CD14-positive monocyte (primary cell): ENCODE measurements around the gene SLC22A23. TPM values are rescaled to one million over a fixed set of nuclear protein-coding genes. Genes with fewer than 3 reads are reported as not detected.
"Not testable (repeated sequence)": the region's sequence is repeated elsewhere in the genome, so short reads cannot be mapped to it uniquely, and the experiment has no call there.

Source experiments
- DNase-seq, 3 donors: peaks; one replicate each; pipeline ENCODE4 v3.0.0-alpha.2; 2011 to 2022
- H2AFZ ChIP-seq: 2 replicates; pipeline ENCODE4 v1.6.0; 2012; ENCODE audit warnings: mild to moderate bottlenecking, low read depth, low read length, inconsistent platforms; ENCODE audit not compliant: insufficient read depth, poor library complexity, severe bottlenecking
- H3K27ac ChIP-seq, 2 donors: 1 replicate in 1 of 2; 2 replicates in 1 of 2; pipeline ENCODE4 v1.5.1; 2012 to 2013; ENCODE audit warnings: low read length in 2 of 2, control low read depth in 1 of 2, inconsistent platforms in 1 of 2, low read depth in 1 of 2, mild to moderate bottlenecking in 1 of 2
- H3K27me3 ChIP-seq, 2 donors: one replicate each; pipeline versions ENCODE4 v1.6.0 to v1.6.1; 2011 to 2013; ENCODE audit warnings: low read length in 2 of 2; ENCODE audit not compliant: control insufficient read depth in 2 of 2, insufficient read depth in 2 of 2
- H3K36me3 ChIP-seq, 2 donors: replicated peaks in 1 of 2; 1 replicate in 1 of 2; 2 replicates in 1 of 2; pipeline versions ENCODE4 v1.5.1 to v1.6.1; 2012 to 2013; ENCODE audit warnings: low read length in 2 of 2, control low read depth in 1 of 2, inconsistent platforms in 1 of 2, mild to moderate bottlenecking in 1 of 2; ENCODE audit not compliant: insufficient read depth in 2 of 2, control insufficient read depth in 1 of 2
- H3K4me1 ChIP-seq, 2 donors: 1 replicate in 1 of 2; 2 replicates in 1 of 2; pipeline versions ENCODE4 v1.5.1 to v1.6.1; 2012 to 2013; ENCODE audit warnings: low read length in 2 of 2, control low read depth in 1 of 2, inconsistent platforms in 1 of 2, mild to moderate bottlenecking in 1 of 2, moderate library complexity in 1 of 2; ENCODE audit not compliant: insufficient read depth in 2 of 2, control insufficient read depth in 1 of 2
- H3K4me2 ChIP-seq: replicated peaks from 2 replicates; pipeline ENCODE3; 2012; ENCODE audit warnings: low read length, moderate library complexity, mild to moderate bottlenecking; ENCODE audit not compliant: poor library complexity, severe bottlenecking; ENCODE audit errors: extremely low read depth
- H3K4me3 ChIP-seq, 3 experiments: fragments of 200-600 bp in 1 of 3; sonication (generic) in 1 of 3; replicated peaks in 1 of 3; 1 replicate in 2 of 3; 2 replicates in 1 of 3; pipeline ENCODE4 v1.5.1; 2011 to 2013; ENCODE audit warnings: low read length in 3 of 3, mild to moderate bottlenecking in 3 of 3, control low read depth in 2 of 3, low read depth in 2 of 3, inconsistent platforms in 1 of 3, moderate library complexity in 1 of 3
- H3K79me2 ChIP-seq: 2 replicates; pipeline ENCODE4 v1.6.0; 2012; ENCODE audit warnings: mild to moderate bottlenecking, control low read depth, inconsistent platforms, low read length, moderate library complexity; ENCODE audit not compliant: insufficient read depth
- H3K9ac ChIP-seq: 2 replicates; pipeline ENCODE4 v1.6.0; 2017; ENCODE audit warnings: low read length, mild to moderate bottlenecking; ENCODE audit not compliant: insufficient read depth, poor library complexity, severe bottlenecking
- H3K9me3 ChIP-seq, 2 donors: replicated peaks in 1 of 2; 1 replicate in 1 of 2; 2 replicates in 1 of 2; pipeline versions ENCODE4 v1.5.1 to v1.6.1; 2012 to 2013; ENCODE audit warnings: low read length in 2 of 2, control low read depth in 1 of 2; ENCODE audit not compliant: control insufficient read depth in 1 of 2, insufficient read depth in 1 of 2
- H4K20me1 ChIP-seq: 2 replicates; pipeline ENCODE4 v1.6.0; 2012; ENCODE audit warnings: mild to moderate bottlenecking, low read length, control low read depth, moderate library complexity; ENCODE audit not compliant: insufficient read depth
- H3K27ac Mint-ChIP-seq, 7 donors: one replicate each; pipeline ENCODE4 v1.8.0; 2020; ENCODE audit warnings: mild to moderate bottlenecking in 7 of 7, mixed read lengths in 7 of 7, moderate library complexity in 6 of 7, inconsistent platforms in 2 of 7
- H3K27me3 Mint-ChIP-seq, 3 donors: one replicate each; pipeline ENCODE4 v1.8.0; 2021 to 2022; ENCODE audit warnings: low read depth in 3 of 3, mild to moderate bottlenecking in 3 of 3, mixed read lengths in 3 of 3, moderate library complexity in 3 of 3, inconsistent platforms in 1 of 3
- H3K36me3 Mint-ChIP-seq, 2 donors: one replicate each; pipeline ENCODE4 v1.8.0; 2020; ENCODE audit warnings: mixed read lengths in 2 of 2, inconsistent platforms in 1 of 2, mild to moderate bottlenecking in 1 of 2
- H3K4me1 Mint-ChIP-seq: one replicate; pipeline ENCODE4 v1.8.0; 2020; ENCODE audit warnings: mild to moderate bottlenecking, mixed read lengths
- H3K4me3 Mint-ChIP-seq, 2 donors: one replicate each; pipeline ENCODE4 v1.8.0; 2020; ENCODE audit warnings: mild to moderate bottlenecking in 2 of 2, mixed read lengths in 2 of 2, moderate library complexity in 1 of 2
- H3K9me3 Mint-ChIP-seq, 7 donors: one replicate each; pipeline ENCODE4 v1.8.0; 2020 to 2022; ENCODE audit warnings: mixed read lengths in 7 of 7, mild to moderate bottlenecking in 6 of 7, moderate library complexity in 6 of 7, inconsistent platforms in 2 of 7
- CTCF ChIP-seq: fragments of 200-600 bp; IDR thresholded peaks from one replicate; pipeline ENCODE4 v1.8.0; 2022; ENCODE audit warnings: antibody characterized with exemption, mild to moderate bottlenecking
- WGBS: methylation state at CpG from one replicate; pipeline ENCODE4 v1.1.5; 2013; ENCODE audit warnings: missing lambda C conversion rate; ENCODE audit not compliant: insufficient coverage; 5-methylcytosine and 5-hydroxymethylcytosine counted together
- intact Hi-C, 2 donors: fragments of 100-400 bp; cut with micrococcal nuclease; formaldehyde crosslinking; loops; one replicate each; pipeline versions ENCODE4 v1.15.0 to v1.15.1; 2023
- polyA plus RNA-seq, 3 donors: library from polyadenylated mRNA; depleted of rRNA in 1 of 3; unstranded in 2 of 3; stranded (reverse) in 1 of 3; fragments of 300-500 nt in 2 of 3; fragments of >200 nt in 1 of 3; fragmentation: Illumina TruSeq in 2 of 3; gene quantifications; 1 replicate in 2 of 3; 2 replicates in 1 of 3; pipeline ENCODE4 v1.2.3, GENCODE V29; 2012 to 2021

The SLC22A23 gene
- polyA plus RNA-seq, 3 donors: 0.08 TPM; not detected in 2

- 100% methylated on average over 3 of the region's 8 CpGs for WGBS
- no peak overlapping the region for H3K4me3 ChIP-seq
Observed at GRCh38 chr6:3244003-3244831, 212.6 kb downstream of the SLC22A23 start.

DNA sequence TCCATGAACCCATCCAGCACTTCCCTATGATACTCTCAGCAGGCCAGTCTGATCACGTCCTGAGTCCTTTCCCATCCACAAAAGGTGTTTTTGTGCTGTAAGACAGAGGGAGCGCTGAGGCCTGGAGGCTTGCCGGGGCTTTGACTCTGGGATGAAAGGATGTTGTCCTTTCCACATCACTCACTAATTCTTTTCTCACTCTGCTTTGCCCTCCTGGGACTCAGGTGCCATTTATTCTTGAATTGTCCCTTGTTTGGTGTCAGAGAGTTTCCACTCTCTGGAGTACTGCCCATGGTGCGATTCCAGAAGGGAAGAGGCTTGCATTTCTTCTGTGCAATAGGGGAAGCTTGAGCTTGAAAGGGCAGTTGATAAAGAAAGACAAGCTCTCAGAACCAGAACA is 214.1 kb downstream of the SLC22A23 start:
- H3K79me2 ChIP-seq: no peaks in the 10 kb centered on the region
- no peak overlapping the region for H3K27ac ChIP-seq
- H3K27me3 ChIP-seq: peaks cover 0 to 18% of the 10 kb centered on the region in 2 donors
- TF ChIP-seq CTCF: no peak
- no peak overlapping the region for H2AFZ ChIP-seq
- intact Hi-C loops: no loop called here
- WGBS: 100% methylated on average over 1 of the region's 4 CpGs
- no peak for DNase-seq
- no peak overlapping the region for H3K9ac ChIP-seq
- H3K4me1 ChIP-seq: no peaks in the 10 kb centered on the region
- Mint-ChIP-seq H3K27ac (no peak overlapping the region), H3K27me3 (peaks cover 27 to 47% (median 39%) of the 10 kb centered on the region in 3 donors), H3K9me3 (peaks cover 0 to 4% (median 0%) of the 10 kb centered on the region in 7 donors), H3K4me3 (no peak overlapping the region), H3K4me1 (no peaks in the 10 kb centered on the region), H3K36me3 (no peaks in the 10 kb centered on the region)
- H3K4me3 ChIP-seq: no peak overlapping the region
- no peak overlapping the region for H3K4me2 ChIP-seq
- H4K20me1 ChIP-seq: no peaks in the 10 kb centered on the region
- no peaks in the 10 kb centered on the region for H3K36me3 ChIP-seq
- H3K9me3 ChIP-seq: no peaks in the 10 kb centered on the region

More at GRCh38 chr6:3244003-3244831, 212.6 kb downstream of the SLC22A23 start:
- no peak overlapping the region for H3K9ac ChIP-seq
- no peaks in the 10 kb centered on the region for H3K9me3 ChIP-seq
- no peak overlapping the region for H3K4me2 ChIP-seq
- no peaks in the 10 kb centered on the region for H3K79me2 ChIP-seq
- H3K4me1 ChIP-seq: no peaks in the 10 kb centered on the region
- Mint-ChIP-seq H3K9me3 (peaks cover 0 to 4% (median 0%) of the 10 kb centered on the region in 7 donors), H3K27ac (no peak overlapping the region), H3K36me3 (no peaks in the 10 kb centered on the region), H3K4me1 (no peaks in the 10 kb centered on the region), H3K4me3 (no peak overlapping the region), H3K27me3 (peaks cover 31 to 49% (median 42%) of the 10 kb centered on the region in 3 donors)
- no peak overlapping the region for H2AFZ ChIP-seq
- H3K27ac ChIP-seq: no peak overlapping the region
- DNase-seq: no peak
- intact Hi-C loops: no loop called here
- H3K27me3 ChIP-seq: peaks cover 0 to 17% of the 10 kb centered on the region in 2 donors
- H4K20me1 ChIP-seq: no peaks in the 10 kb centered on the region
- no peak for TF ChIP-seq CTCF
- H3K36me3 ChIP-seq: no peaks in the 10 kb centered on the region

DNA sequence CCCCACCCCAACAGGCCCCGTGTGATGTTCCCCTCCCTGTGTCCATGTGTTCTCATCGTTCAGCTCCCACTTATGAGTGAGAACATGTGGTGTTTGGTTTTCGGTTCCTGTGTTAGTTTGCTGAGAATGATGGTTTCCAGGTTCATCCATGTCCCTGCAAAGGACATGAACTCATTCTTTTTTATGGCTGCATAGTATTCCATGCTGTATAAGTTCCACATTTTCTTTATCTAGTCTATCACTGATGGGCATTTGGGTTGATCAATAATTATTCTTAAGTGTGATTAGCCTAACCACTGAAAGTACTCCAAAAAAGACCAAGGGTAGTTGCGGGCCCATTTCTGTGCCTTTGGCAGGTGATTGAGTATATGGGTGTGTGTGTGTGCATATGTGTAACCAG is 215.1 kb downstream of the SLC22A23 start:
- H3K4me1 ChIP-seq, H3K9ac ChIP-seq, intact Hi-C loops, H3K9me3 ChIP-seq, H3K27ac ChIP-seq, H3K79me2 ChIP-seq, H2AFZ ChIP-seq, H3K4me3 ChIP-seq, H3K4me2 ChIP-seq, H3K9me3 Mint-ChIP-seq, DNase-seq, H3K4me3 Mint-ChIP-seq, H3K27ac Mint-ChIP-seq, H3K36me3 Mint-ChIP-seq, H3K4me1 Mint-ChIP-seq, H3K36me3 ChIP-seq, H4K20me1 ChIP-seq: not testable (repeated sequence)
- H3K27me3 ChIP-seq: peaks cover 0 to 18% of the 10 kb centered on the region in 2 donors
- no CpG with 5 or more reads among the region's 4 CpGs for WGBS
- H3K27me3 Mint-ChIP-seq: peaks cover 20 to 47% (median 45%) of the 10 kb centered on the region in 3 donors
